Loucy (cell line): ENCODE results near the gene GPR17.

ENCODE experiments used
- H2AFZ ChIP-seq: fragments of 200-600 bp; sonication (generic); 2 replicates; pipeline ENCODE4 v1.6.0; 2016; ENCODE audit warnings: antibody characterized with exemption, mild to moderate bottlenecking, low read length, moderate library complexity
- H3F3A ChIP-seq: fragments of 200-600 bp; 2 replicates; pipeline ENCODE4 v1.6.0; 2016; ENCODE audit warnings: antibody characterized with exemption, low read depth, mild to moderate bottlenecking
- H3K27me3 ChIP-seq: fragments of 200-600 bp; sonication (generic); 2 replicates; pipeline ENCODE4 v1.6.1; 2014; ENCODE audit warnings: low read length, mild to moderate bottlenecking; ENCODE audit not compliant: insufficient read depth, poor library complexity, severe bottlenecking
- H3K36me3 ChIP-seq: fragments of 200-600 bp; sonication (generic); 2 replicates; pipeline ENCODE4 v1.6.1; 2016; ENCODE audit warnings: low read length; ENCODE audit not compliant: insufficient read depth
- H3K4me1 ChIP-seq: fragments of 200-600 bp; sonication (generic); 2 replicates; pipeline ENCODE4 v1.5.1; 2014; ENCODE audit warnings: low read length, mild to moderate bottlenecking; ENCODE audit not compliant: insufficient read depth, poor library complexity, severe bottlenecking
- H3K4me2 ChIP-seq: fragments of 200-600 bp; sonication (generic); 2 replicates; pipeline ENCODE4 v1.6.0; 2014; ENCODE audit warnings: antibody characterized with exemption, low read length, low read depth, mild to moderate bottlenecking; ENCODE audit not compliant: poor library complexity, severe bottlenecking
- H3K4me3 ChIP-seq: fragments of 200-600 bp; sonication (generic); 2 replicates; pipeline ENCODE4 v1.5.1; 2014; ENCODE audit warnings: low read length, mild to moderate bottlenecking, mixed read lengths; ENCODE audit not compliant: poor library complexity, severe bottlenecking
- H3K79me2 ChIP-seq: fragments of 200-600 bp; sonication (generic); 2 replicates; pipeline ENCODE4 v1.6.1; 2014; ENCODE audit warnings: low read length; ENCODE audit not compliant: insufficient read depth
- H3K9ac ChIP-seq: fragments of 200-600 bp; sonication (generic); 2 replicates; pipeline ENCODE4 v1.6.0; 2014; ENCODE audit warnings: mild to moderate bottlenecking, low read depth, low read length, moderate library complexity; ENCODE audit not compliant: poor library complexity, severe bottlenecking
- H3K9me2 ChIP-seq: fragments of 200-600 bp; sonication (generic); replicated peaks from 2 replicates; pipeline ENCODE4 v1.6.1; 2016; ENCODE audit warnings: low read depth, low read length, mixed read lengths
- H3K9me3 ChIP-seq: fragments of 200-600 bp; sonication (generic); 2 replicates; pipeline ENCODE4 v1.6.1; 2014; ENCODE audit warnings: mild to moderate bottlenecking, antibody characterized with exemption, low read length, low read depth; ENCODE audit not compliant: insufficient read depth
- H4K20me1 ChIP-seq: fragments of 200-600 bp; sonication (generic); 2 replicates; pipeline ENCODE4 v1.6.0; 2014; ENCODE audit warnings: antibody characterized with exemption, low read length, mild to moderate bottlenecking; ENCODE audit not compliant: insufficient read depth, poor library complexity, severe bottlenecking
- EZH2phosphoT487 ChIP-seq: fragments of 200-600 bp; IDR thresholded peaks from 2 replicates; pipeline ENCODE4 v1.6.1; 2018; ENCODE audit warnings: antibody characterized with exemption, mild to moderate bottlenecking, moderate library complexity, borderline replicate concordance
- TF ChIP-seq, protein P1 (sequence below): fragments of 200-600 bp; sonication (generic); conservative IDR thresholded peaks from 2 replicates; pipeline ENCODE4 v1.5.1; 2014; ENCODE audit warnings: mild to moderate bottlenecking, antibody characterized with exemption, low read length

The GPR17 gene

GRCh38 chr2:127656569-127657231 lies 10.7 kb downstream of the GPR17 start:
- Histone ChIP-seq H3K4me1 (no peaks in the 10 kb centered on the region), H2AFZ (no peak overlapping the region), H3K27me3 (no peaks in the 10 kb centered on the region), H3K9ac (no peak overlapping the region), H3K9me2 (no peaks in the 10 kb centered on the region), H3K9me3 (no peaks in the 10 kb centered on the region), H3F3A (no peaks in the 10 kb centered on the region), H3K36me3 (no peaks in the 10 kb centered on the region), H4K20me1 (no peaks in the 10 kb centered on the region), H3K79me2 (no peaks in the 10 kb centered on the region), H3K4me2 (no peak overlapping the region), H3K4me3 (no peak overlapping the region)
- TF ChIP-seq, protein P1, sequence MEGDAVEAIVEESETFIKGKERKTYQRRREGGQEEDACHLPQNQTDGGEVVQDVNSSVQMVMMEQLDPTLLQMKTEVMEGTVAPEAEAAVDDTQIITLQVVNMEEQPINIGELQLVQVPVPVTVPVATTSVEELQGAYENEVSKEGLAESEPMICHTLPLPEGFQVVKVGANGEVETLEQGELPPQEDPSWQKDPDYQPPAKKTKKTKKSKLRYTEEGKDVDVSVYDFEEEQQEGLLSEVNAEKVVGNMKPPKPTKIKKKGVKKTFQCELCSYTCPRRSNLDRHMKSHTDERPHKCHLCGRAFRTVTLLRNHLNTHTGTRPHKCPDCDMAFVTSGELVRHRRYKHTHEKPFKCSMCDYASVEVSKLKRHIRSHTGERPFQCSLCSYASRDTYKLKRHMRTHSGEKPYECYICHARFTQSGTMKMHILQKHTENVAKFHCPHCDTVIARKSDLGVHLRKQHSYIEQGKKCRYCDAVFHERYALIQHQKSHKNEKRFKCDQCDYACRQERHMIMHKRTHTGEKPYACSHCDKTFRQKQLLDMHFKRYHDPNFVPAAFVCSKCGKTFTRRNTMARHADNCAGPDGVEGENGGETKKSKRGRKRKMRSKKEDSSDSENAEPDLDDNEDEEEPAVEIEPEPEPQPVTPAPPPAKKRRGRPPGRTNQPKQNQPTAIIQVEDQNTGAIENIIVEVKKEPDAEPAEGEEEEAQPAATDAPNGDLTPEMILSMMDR: no peak
- TF ChIP-seq EZH2phosphoT487: no peak

- no peak for TF ChIP-seq EZH2phosphoT487
- TF ChIP-seq, protein P1: no peak
- Histone ChIP-seq H3K27me3 (no peaks in the 10 kb centered on the region), H3K9me2 (no peaks in the 10 kb centered on the region), H3F3A (no peaks in the 10 kb centered on the region), H3K4me3 (no peak overlapping the region), H3K9me3 (no peaks in the 10 kb centered on the region), H3K4me2 (no peak overlapping the region), H3K79me2 (no peaks in the 10 kb centered on the region), H3K4me1 (no peaks in the 10 kb centered on the region), H2AFZ (no peak overlapping the region), H3K36me3 (no peaks in the 10 kb centered on the region), H3K9ac (no peak overlapping the region), H4K20me1 (no peaks in the 10 kb centered on the region)
These were observed 11.3 kb downstream of the GPR17 start for GRCh38 chr2:127657232-127657595.

DNA sequence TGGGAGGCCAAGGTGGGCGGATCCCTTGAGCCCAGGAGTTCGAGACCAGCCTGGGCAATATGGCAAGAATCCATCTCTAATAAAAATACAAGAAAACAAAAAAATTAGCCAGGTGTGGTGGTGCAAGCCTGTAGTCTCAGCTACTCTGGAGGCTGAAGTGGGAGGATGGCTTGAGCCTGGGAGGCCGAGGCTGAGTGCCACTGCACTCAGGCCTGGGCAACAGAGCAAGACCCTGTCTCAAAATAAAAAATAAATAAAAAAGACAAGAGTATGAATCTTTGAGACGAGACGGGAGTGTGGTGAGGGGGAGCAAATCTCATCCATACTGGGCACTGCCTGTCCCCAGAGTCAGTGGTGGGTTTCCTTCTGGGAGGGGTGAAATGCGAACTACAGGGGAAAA lies 12.2 kb downstream of the GPR17 start:
- no peaks in the 10 kb centered on the region for H3K4me1 ChIP-seq
- H2AFZ ChIP-seq: no peak overlapping the region
- H3K27me3 ChIP-seq: no peaks in the 10 kb centered on the region
- no peaks in the 10 kb centered on the region for H3K9me2 ChIP-seq
- no peaks in the 10 kb centered on the region for H3K36me3 ChIP-seq
- no peak overlapping the region for H3K9ac ChIP-seq
- H3K4me2 ChIP-seq: no peak overlapping the region
- no peak overlapping the region for H3K4me3 ChIP-seq
- no peaks in the 10 kb centered on the region for H3F3A ChIP-seq
- H3K9me3 ChIP-seq: no peaks in the 10 kb centered on the region
- no peaks in the 10 kb centered on the region for H4K20me1 ChIP-seq
- TF ChIP-seq, protein P1: no peak
- no peak for TF ChIP-seq EZH2phosphoT487
- H3K79me2 ChIP-seq: no peaks in the 10 kb centered on the region
